NCI-H526 (cell line): ENCODE data around the gene ANO10.

ENCODE experiments used
- DNase-seq, 2 experiments: peaks; one replicate each; lab custom pipeline; 2025; lab: John Stamatoyannopoulos, UW

ANO10 gene

DNA sequence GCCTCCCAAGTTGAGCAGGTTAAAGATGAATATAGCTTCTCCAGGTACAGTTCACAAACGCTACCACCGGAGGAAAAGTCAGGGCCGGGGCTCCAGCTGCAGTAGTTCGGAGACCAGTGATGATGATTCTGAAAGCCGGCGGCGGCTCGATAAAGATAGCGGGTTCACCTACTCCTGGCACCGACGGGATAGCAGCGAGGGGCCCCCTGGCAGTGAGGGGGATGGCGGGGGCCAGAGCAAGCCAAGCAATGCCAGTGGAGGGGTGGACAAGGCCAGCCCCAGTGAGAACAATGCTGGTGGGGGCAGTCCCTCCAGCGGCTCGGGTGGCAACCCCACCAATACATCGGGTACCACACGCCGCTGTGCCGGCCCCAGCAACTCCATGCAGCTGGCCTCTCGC is 274.0 kb downstream of the ANO10 start:
- DNase-seq: no peak

DNA sequence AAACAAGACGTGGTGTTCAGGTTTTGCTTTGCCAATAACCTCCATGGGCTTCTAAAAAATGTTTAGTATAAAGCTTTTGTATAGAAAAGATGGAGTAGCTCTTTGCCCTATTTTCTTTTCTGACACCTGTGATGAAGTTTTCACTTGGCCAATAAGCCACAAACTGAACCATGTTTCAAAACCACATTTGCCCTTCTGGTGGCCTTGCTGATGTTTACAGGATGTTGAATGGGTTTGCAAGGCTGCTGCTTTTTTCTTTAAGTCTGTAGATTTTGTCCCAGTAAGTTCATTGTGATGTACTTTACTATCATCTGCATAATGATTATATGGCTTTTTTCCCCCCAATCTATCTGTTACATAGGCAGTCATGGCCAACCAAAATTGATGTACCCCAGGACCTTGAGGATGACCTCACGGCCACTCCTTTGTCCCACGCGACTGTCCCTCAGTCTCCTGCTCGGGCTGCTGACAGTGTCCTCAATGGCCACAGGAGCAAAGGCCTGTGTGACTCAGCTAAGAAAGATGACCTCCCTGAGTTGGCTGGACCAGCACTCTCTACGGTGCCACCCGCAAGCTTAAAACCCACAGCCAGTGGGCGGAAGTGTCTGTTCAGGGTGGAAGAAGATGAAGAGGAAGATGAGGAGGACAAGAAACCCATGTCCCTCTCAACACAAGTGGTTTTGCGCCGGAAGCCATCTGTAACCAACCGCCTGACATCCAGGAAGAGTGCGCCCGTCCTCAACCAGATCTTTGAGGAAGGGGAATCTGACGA is 274.6 kb downstream of the ANO10 start:
- no peak for DNase-seq

DNA sequence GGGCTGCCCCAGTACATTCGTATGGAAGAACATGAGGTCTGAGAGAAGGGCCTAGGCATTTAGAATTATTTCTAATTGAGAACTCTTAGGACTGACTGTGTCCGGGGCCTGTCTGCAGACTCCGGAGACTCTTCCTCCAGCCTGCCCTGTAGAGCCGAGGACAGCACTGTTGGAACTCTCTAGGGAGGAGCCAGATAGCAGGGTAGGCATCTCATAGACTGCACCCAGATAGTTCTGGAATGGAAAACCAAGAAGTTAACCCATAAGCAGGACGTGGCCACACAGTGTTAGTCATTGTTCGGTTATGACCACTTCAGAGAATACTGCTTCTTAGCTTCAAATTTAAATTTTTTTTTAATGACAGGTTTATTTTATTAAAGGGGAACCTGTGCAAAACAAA is 275.9 kb downstream of the ANO10 start:
- no peak for DNase-seq

DNA sequence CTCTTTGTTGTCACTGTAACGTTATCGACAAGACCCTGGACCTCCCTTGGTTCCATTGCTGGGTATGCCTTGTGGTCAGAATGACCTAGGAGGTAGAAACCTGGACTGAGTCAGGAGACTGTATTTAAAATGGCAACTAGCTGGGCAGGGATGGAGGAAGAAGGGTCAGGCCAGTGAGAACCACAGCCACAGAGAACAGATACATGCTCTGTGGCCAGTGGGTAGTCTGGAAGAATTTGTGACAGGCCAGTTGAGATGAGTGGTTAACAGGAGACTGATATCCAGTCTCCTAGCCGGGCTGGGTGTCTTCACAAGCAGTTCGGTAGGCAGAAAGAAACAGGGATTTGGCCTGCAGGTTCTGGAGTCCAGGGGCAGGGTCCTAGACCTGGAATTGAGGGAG is 276.6 kb downstream of the ANO10 start:
- DNase-seq: no peak

DNA sequence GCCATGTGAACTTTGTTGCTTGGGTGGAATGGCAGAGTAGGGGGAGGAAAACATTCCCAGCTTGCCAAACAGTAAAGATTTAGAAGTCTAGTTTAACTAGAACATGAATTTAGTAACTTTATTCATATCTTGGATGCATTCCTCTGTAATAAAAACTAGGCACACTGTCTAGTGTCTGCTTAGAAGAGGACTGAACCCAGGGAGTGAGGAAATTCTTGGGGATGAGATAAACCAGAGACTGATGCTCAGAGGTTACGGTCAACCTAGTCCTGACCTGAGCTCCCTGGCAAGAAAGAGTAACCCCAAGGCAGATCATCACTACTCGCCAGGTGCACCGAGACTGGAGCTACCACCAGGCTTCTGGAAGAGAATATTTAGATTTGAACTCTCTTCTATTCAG is 277.3 kb downstream of the ANO10 start:
- DNase-seq: no peak

DNA sequence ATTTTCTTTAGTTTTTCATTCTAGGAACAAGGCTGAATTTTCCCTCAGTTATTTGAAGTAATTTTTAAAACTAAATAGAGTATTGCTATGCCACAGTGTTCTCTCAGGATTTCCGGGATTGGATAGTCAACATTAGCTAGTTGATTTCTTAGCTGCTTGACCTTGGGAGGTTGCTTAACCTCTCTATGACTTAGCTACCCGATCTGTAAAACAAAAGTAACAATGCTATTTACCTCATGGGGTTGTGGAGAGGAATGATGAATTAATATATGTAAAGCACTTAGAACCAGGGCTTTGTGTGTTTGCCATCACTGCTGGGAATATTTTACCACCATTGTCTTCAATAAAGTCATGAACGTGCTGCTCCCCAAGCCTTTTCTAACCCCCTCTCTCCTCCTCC is 278.0 kb downstream of the ANO10 start:
- DNase-seq: peak in 1 of 2 experiments; percentile 20

DNA sequence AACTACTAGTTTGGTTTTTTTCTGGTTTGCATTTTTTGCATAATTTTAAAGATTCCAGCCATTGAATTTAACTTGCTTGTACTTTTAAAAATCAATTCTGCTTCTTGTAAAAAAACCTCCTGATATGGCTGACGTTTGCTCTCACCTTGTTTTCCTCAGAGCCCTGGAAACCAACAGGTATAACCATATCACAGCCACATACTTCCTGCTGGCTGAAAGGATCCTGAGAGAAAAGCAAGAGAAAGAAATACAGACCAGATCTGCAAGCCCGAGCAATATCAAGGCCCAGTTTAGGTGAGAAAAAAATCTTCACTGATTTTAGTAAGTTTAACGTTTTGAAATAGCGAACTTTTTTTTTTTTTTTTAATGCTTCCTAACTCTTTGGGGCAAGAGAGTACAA is 278.6 kb downstream of the ANO10 start:
- no peak for DNase-seq

DNA sequence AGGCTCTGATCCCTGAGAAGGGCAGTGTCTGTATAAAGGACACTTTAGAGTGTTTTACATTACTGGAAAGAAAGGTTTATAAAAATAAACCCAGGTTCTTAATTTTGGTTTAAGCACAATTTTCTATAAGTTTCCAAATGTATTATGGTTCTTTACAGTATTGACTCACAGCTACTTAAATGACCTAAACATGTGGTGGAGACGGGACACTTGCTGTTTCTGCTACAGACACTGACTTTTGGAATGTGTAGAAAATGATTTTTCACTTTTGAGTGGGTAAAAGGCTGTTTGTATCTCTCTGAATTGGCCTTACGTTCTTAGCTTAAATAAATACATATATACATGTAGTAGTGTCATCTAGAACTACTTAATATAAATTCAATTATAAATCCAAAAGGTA is 280.0 kb downstream of the ANO10 start:
- DNase-seq: no peak

DNA sequence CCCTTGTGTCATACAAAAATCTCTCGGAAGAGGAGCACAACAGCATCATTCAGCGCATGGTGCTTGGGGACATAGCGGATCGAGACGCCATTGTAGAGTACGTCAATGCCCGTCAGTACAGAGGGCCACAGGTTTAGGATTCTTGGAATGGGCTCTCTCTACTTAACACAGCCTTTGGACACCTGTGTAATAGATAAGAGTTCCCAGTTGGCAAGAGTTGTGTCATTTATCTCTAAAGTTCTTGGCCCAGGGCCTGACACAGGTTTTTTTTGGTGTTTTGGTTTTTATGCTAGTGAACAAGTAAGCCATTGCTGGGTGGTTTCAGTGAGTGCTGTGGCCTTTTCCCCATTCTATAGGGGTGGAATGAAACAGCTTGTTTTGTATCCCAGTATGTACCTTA is 281.4 kb downstream of the ANO10 start:
- DNase-seq: no peak

DNA sequence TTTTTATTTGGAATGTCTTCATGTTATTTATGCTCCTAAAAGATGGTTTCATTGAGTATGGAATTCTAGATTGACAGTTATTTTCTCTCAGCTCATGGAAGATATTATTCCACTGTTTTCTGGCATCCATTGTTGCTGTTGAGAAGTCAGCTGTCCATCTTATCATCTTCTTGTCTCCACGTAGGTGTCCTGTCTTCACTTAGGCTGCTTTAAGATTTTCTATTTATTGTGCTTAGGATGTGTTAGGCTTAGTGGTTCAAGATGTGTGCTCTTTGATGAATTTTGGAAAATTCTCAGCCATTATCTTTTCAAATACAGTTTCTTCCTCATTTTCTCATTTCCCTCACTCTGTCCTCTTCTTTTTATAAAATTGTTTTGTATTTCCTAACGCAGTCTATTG is 283.5 kb downstream of the ANO10 start:
- DNase-seq: no peak

DNA sequence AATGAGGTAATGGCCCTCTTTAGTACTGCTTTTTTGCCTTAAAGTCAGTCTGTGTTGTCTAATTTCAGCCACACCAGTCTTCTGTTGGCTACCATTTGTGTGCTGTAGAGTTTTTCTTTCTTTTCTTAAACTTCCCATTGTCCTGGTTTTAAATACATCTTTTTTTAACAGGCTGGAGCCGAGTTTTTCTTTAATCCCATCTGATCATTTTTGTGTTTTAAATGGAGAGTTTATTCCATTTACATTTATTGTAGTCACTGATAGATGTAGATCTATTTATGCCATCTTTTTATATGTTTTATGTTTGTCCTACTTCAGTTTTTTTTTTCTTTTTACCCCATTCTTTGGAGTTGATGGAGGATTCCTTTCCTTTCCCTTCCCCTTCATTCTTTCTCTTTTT is 286.0 kb downstream of the ANO10 start:
- DNase-seq: no peak

DNA sequence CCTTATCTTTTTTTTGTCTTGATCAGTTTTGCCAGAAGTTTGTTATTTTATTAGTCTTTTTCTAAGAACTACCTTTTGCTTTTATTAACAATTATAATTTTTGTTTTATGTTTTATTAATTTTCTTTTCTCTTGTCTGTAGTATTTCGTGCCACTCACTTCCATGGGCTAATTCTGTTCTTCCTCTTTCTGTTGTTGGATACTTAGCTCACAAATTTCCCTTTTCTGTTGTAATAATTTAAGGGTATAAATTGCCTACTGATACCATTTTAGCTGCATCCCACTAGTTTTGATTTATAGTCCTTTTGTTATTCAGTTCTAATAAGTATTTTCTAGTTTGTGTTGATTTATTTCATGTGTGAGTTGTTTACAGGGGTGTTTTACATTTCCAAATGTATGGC is 286.8 kb downstream of the ANO10 start:
- no peak for DNase-seq

DNA sequence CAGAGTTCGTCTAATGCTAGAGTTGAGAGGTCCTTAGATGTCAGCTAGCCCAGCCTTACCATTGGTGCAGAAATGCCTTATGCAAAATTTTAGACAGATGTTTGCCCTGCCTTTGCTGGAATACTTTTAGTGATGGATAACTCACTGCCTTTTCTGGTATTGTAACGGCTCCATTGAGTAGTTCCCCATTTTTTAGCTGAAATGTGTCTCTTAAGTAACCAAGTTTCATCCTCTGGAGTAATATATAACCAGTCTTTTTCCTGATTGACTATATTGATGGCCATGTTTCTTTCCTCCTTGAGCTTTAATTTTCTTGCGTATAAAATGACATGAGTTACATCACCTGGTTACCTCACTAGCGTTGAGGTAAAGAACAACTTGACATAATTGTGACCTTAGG is 290.4 kb downstream of the ANO10 start:
- DNase-seq: no peak

DNA sequence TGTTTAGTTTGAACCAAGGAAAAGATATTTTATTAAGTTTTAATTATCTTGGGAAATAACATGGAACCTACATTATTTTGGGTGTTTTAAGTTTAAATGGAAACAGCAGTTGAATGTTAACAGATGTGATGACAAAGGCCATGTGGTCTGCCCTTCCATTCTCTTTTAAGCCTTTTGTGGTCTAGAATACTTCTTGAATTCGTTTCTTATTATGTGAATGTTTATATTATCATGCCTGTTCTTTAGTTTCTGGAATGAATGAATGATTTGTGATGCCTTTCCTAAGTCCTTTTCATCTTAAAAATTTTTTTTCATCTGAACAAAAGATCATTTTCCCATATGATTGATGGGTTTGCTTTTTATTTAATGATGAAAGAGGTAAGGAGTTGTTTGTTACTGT is 290.8 kb downstream of the ANO10 start:
- DNase-seq: no peak

DNA sequence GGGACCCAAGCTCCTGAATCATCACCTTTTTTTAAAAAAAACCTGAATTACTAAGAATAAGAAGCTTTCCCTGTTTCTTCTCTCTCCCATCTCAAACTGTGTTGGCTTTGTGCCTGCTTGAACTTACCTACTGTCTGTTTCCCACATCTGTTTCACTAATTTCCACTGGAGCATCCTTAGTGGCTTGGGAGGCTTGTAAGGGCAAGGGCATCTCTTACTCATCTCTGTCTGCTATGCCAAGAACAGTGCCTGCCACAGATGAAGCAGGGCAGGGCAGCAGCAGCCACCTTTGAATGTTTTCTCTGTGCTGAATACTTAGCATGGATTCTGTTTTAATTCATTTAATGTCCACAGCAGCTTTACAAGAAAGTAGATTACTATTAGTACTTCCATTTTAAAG is 293.2 kb downstream of the ANO10 start:
- DNase-seq: no peak

DNA sequence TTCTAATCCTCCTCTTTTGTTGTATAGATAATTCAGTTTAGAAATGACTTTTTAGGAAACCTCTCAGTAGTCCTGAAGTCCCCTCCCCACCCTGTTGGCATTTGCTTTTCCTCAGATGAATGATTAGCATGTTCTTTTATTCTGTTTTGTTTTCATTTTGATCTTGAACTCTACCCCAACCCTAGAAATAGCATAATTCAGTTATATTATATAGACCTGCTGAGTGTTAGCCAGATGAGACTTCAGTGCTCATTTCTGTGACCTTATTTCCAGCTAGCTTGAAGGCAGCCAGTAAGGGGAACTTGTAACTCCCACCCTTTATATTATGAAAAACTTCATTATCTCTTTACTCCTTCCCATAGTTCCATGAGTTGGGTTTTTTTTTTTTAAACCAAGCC is 294.2 kb downstream of the ANO10 start:
- DNase-seq: no peak

DNA sequence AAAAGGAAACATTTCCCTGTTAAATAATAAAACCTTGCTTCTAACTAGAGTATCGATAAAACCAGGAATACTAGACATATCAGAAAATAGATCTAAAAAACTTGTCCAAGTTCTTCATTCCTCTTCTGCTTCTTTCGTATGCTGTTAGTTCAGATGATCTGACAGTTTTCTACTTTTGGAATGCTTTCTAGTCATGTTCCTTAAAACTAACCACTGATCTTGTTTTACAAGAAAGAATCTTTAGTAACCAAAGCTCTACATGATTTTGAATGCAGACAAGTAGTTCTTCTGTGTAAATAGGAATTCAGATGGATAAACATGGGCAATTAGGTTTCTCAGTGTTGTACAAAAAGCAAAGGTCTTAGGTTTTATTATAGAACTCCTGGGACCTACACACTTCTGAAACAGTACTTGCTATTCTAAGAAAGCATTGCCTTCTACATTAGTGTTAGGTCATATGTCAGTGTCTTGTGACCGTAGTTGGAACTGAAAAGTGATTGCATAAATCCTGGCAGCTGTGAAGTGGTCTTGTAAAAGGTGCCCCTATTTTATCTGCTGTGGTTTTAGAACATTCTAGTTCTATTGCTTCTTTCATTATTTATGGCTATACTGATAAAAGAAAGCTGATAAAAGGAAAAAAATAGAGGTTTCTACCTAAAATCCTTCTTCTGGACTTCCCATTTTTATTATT is 294.8 kb downstream of the ANO10 start:
- DNase-seq: no peak

DNA sequence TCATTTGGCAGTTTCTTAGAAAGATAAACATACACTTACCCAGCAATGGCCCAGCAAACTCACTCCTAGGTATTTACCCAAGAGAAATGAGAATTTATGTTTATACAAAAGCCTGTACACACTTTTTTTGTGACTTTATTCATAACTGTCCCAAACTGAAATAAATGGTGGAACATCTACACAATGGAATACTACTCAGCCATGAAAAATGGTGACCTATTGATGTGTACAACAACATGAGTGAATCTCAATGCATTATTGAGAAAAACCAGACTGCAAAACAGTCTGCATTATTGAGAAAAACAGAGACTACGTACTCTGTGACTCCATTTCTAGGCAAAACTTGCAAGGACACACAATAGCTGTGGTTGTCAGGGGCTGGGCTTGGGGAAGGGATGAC is 298.3 kb downstream of the ANO10 start:
- DNase-seq: no peak

DNA sequence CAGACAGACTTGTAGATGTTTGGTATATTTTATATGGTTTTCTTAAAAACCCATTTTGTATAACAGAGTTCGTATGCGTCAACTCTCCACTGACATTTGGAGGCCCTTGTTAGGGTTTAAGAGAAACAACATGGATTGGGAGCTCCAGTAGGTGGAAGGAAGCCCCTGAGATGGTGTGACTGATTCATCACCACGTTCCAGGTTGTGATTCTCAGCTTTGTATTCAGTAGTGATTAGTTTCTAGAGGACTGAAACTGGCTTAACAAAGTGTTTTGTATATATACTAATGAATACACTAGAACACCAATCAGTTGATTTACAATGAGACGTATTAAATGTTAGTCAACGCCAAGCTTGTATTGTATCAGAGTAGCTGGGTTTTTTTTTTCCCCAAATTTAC is 301.5 kb downstream of the ANO10 start:
- DNase-seq: no peak

DNA sequence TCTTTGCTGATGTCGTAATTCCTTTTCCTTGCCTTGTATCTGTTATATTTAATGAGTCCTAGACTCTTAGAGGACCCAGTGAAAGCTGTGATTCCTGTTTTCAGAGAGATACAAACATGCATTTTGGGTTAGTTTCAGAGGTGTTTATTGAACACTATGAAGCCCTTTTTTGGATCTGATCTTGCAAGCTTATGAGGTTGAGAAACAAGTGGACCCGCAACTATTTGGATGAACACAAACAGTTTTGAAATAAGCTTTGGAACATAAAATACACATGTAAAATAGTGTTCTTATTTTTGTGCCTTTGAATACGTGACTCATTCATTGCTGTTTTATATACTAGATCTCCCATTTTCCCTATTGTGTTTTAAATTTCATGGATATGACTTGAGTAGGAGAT is 302.0 kb downstream of the ANO10 start:
- DNase-seq: no peak

DNA sequence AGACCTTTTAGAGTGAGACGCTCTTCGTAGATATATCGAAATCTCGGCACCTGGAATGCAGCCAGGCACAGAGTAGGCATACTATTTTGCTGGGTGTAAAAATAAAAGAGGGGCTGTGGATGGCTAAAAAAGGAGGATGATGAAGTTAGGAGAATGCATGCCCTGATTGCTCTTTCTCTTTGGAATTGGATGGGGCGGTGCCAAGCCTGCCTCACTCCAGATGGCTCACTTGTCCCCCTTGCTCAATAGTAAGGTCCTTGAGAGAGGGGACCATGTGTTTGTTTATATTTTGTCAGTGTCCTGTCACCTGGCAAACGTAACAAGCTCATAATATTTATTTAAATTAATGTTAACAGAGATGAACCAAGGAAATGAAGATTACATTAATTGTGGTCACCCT is 302.4 kb downstream of the ANO10 start:
- DNase-seq: no peak

DNA sequence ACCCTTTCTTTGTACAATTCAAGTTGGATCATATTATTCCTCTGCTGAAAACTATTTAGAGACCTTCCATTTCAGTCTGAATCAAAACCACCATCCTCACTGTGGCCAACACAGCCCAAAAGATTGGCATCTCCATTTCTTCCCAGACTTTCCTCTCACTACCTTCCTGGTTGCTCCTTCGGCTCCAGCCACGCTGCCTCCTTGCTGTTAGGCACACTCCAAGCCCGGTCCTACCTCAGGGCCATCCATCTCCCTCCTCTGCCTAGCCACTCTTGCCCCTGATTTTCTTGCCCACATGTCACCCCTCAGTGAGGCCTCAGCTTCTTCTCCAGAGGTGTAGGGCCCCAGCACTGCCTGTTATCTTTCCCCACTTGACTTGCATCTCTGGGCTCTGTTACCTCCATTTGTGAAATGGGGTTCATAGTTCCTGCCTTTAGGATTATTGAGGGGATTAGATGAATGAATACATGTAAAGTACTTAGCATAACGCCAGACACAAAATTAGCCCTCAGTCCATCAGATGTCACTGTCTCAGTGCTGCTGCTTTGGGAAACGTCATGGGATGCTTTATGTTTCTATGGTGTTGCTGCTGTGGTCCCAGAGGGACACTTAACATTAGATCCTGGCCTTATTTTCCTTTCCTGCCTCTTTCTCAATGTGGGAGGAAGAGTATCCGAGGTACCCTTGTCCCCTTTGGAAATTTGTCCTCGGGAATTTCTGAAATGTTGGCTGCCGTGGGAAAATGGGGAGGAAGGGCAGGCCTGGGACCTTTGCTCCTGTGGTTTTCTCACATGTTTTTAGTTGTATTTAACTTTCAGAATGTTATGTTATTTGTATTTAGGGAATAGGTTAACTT is 304.1 kb downstream of the ANO10 start:
- DNase-seq: no peak
